Measurements from ENCODE around the gene TCFL5.

- no peak for TF ChIP-seq EZH2 (IDR thresholded peaks at IDR 0.05)
- TF ChIP-seq POLR2AphosphoS5 (IDR thresholded peaks at IDR 0.05; ENCODE audit: borderline replicate concordance, low read depth, low read length): no peak
- no peak for TF ChIP-seq FOXP2 (optimal IDR thresholded peaks at IDR 0.05; ENCODE audit: control extremely low read depth, extremely low read length, insufficient read depth)
Observed at GRCh38 chr20:62813588-62813987, 48.0 kb downstream of the TCFL5 start.
